K562 (cell line): Measurements from ENCODE around the gene MEGF11.

Experiments used
- CREM ChIP-seq: IDR thresholded peaks from 2 replicates; pipeline ENCODE4 v1.6.1; 2014; ENCODE audit warnings: antibody characterized with exemption, low read depth
- EGR1 ChIP-seq: fragments of 450-650 bp; conservative IDR thresholded peaks from 2 replicates; pipeline ENCODE4 v1.6.1; 2017; ENCODE audit warnings: mild to moderate bottlenecking
- ILF3 ChIP-seq: fragments of 450-650 bp; IDR thresholded peaks from 2 replicates; pipeline ENCODE4 v1.6.1; 2018; ENCODE audit warnings: antibody characterized with exemption, mild to moderate bottlenecking, moderate library complexity, borderline replicate concordance
- SMARCC2 ChIP-seq: fragments of 450-650 bp; IDR thresholded peaks from 2 replicates; pipeline ENCODE4 v1.6.1; 2017; ENCODE audit warnings: antibody characterized with exemption, moderate library complexity, mild to moderate bottlenecking, low read depth
- TF ChIP-seq, protein P1 (sequence below), 2 experiments: fragments of 450-650 bp in 1 of 2; IDR thresholded peaks; 2 replicates each; pipeline ENCODE4 v1.6.1; 2011 to 2017; ENCODE audit warnings: low read depth in 2 of 2, antibody characterized with exemption in 1 of 2, borderline replicate concordance in 1 of 2, low read length in 1 of 2, mild to moderate bottlenecking in 1 of 2, mixed read lengths in 1 of 2; ENCODE audit not compliant: control insufficient read depth in 1 of 2

- TF ChIP-seq CREM (no peak), ILF3 (no peak), EGR1 (no peak), SMARCC2 (no peak)
- TF ChIP-seq, protein P1, sequence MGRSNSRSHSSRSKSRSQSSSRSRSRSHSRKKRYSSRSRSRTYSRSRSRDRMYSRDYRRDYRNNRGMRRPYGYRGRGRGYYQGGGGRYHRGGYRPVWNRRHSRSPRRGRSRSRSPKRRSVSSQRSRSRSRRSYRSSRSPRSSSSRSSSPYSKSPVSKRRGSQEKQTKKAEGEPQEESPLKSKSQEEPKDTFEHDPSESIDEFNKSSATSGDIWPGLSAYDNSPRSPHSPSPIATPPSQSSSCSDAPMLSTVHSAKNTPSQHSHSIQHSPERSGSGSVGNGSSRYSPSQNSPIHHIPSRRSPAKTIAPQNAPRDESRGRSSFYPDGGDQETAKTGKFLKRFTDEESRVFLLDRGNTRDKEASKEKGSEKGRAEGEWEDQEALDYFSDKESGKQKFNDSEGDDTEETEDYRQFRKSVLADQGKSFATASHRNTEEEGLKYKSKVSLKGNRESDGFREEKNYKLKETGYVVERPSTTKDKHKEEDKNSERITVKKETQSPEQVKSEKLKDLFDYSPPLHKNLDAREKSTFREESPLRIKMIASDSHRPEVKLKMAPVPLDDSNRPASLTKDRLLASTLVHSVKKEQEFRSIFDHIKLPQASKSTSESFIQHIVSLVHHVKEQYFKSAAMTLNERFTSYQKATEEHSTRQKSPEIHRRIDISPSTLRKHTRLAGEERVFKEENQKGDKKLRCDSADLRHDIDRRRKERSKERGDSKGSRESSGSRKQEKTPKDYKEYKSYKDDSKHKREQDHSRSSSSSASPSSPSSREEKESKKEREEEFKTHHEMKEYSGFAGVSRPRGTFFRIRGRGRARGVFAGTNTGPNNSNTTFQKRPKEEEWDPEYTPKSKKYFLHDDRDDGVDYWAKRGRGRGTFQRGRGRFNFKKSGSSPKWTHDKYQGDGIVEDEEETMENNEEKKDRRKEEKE (IDR thresholded peaks at IDR 0.05; ENCODE audit: borderline replicate concordance in 1 of 2, control insufficient read depth in 1 of 2, low read depth in 2 of 2, low read length in 1 of 2), result no peak
These were observed 1.6 kb upstream of the MEGF11 start for GRCh38 chr15:66254951-66255676.
